ENCODE results near the gene FBXO30. TPM values are rescaled to one million over a fixed set of nuclear protein-coding genes. Genes with fewer than 3 reads are reported as not detected.

The FBXO30 gene
- 4.9 TPM for polyA plus RNA-seq (2013, experiment 1 of 2)
- polyA plus RNA-seq (2013, experiment 2 of 2) = 5.1 TPM

- peak within 1 kb of the TSS; percentile 97 for H2BK15ac ChIP-seq (ENCODE audit: low read depth, poor library complexity, severe bottlenecking)
- peak within 1 kb of the TSS; percentile 98 for H4K91ac ChIP-seq (ENCODE audit: low read length)
- peak within 1 kb of the TSS; percentile 81 for H2AFZ ChIP-seq (ENCODE audit: low read depth, low read length)
- H3K27me3 ChIP-seq (ENCODE audit: control insufficient read depth in 1 of 2, insufficient read depth in 1 of 2, low read length in 2 of 2) = no peaks in the 10 kb centered on the region
- H3K18ac ChIP-seq (ENCODE audit: low read depth in 1 of 2, low read length in 2 of 2) = peak within 1 kb of the TSS; percentile 98
- H3K14ac ChIP-seq (ENCODE audit: low read length in 2 of 2) = peak within 1 kb of the TSS; percentile 74 to 99
- peak within 1 kb of the TSS; percentile 91 for H3K4me2 ChIP-seq (ENCODE audit: low read length, poor library complexity, severe bottlenecking)
- peak; percentile 91 for DNase-seq
- peak within 1 kb of the TSS; percentile 95 for H2BK120ac ChIP-seq (ENCODE audit: low read depth, low read length)
- H3K27ac ChIP-seq (ENCODE audit: low read length, poor library complexity, severe bottlenecking) = peak within 1 kb of the TSS; percentile 87
- H2BK12ac ChIP-seq (ENCODE audit: low read length in 2 of 2) = peak within 1 kb of the TSS; percentile 18 to 84
- peak within 1 kb of the TSS; percentile 94 for H4K8ac ChIP-seq (ENCODE audit: low read length)
- H3K4me1 ChIP-seq (ENCODE audit: control insufficient read depth, insufficient read depth, low read depth, low read length) = peaks cover 4% of the 10 kb centered on the region
- H3K9me3 ChIP-seq (ENCODE audit: control insufficient read depth, low read length) = no peaks in the 10 kb centered on the region
- H3K4me3 ChIP-seq (ENCODE audit: insufficient read depth in 1 of 2, low read depth in 1 of 2, low read length in 2 of 2) = peak within 1 kb of the TSS; percentile 89 to 93
- H3K23ac ChIP-seq (ENCODE audit: low read length in 2 of 2) = peak within 1 kb of the TSS in 1 of 2 experiments; percentile 96
- H2AK5ac ChIP-seq (ENCODE audit: low read length, severe bottlenecking) = no peak within 1 kb of the TSS
- peaks cover 7% of the 10 kb centered on the region for H3K79me1 ChIP-seq (replicated peaks; ENCODE audit: low read length, poor library complexity, severe bottlenecking)
- H3K4ac ChIP-seq (ENCODE audit: low read depth in 1 of 2, low read length in 2 of 2) = peak within 1 kb of the TSS; percentile 96 to 98
- H2BK5ac ChIP-seq (ENCODE audit: low read depth, low read length, poor library complexity, severe bottlenecking) = peak within 1 kb of the TSS; percentile 86
- H3K36me3 ChIP-seq (ENCODE audit: control insufficient read depth in 1 of 2, insufficient read depth in 2 of 2, low read depth in 1 of 2, low read length in 2 of 2) = peaks cover 0 to 3% of the 10 kb centered on the region in 2 experiments
- under 1% methylated on average over 59 of the region's 88 CpGs for WGBS
- peak within 1 kb of the TSS; percentile 96 for H3K9ac ChIP-seq (ENCODE audit: low read length)
Measured at GRCh38 chr6:145814501-145815308, at the start of gene FBXO30. FBXO30 (minus strand) TSS chr6:145814795; CDS start chr6:145806405, 8,390 bp downstream.

- H3K9ac ChIP-seq (ENCODE audit: low read length) = no peak overlapping the region
- H3K27ac ChIP-seq (ENCODE audit: low read length, poor library complexity, severe bottlenecking) = no peak overlapping the region
- no peak overlapping the region for H3K14ac ChIP-seq (ENCODE audit: low read length in 2 of 2)
- no peaks in the 10 kb centered on the region for H3K4me1 ChIP-seq (ENCODE audit: control insufficient read depth, insufficient read depth, low read depth, low read length)
- no peak overlapping the region for H2BK15ac ChIP-seq (ENCODE audit: low read depth, poor library complexity, severe bottlenecking)
- no peak overlapping the region for H3K4me2 ChIP-seq (ENCODE audit: low read length, poor library complexity, severe bottlenecking)
- H2AK5ac ChIP-seq (ENCODE audit: low read length, severe bottlenecking) = no peak overlapping the region
- H3K79me1 ChIP-seq (replicated peaks; ENCODE audit: low read length, poor library complexity, severe bottlenecking) = no peaks in the 10 kb centered on the region
- no peak overlapping the region for H2BK5ac ChIP-seq (ENCODE audit: low read depth, low read length, poor library complexity, severe bottlenecking)
- H2BK120ac ChIP-seq (ENCODE audit: low read depth, low read length) = no peak overlapping the region
- DNase-seq = no peak
- H3K18ac ChIP-seq (ENCODE audit: low read depth in 1 of 2, low read length in 2 of 2) = no peak overlapping the region
- H4K91ac ChIP-seq (ENCODE audit: low read length) = no peak overlapping the region
- no peak overlapping the region for H4K8ac ChIP-seq (ENCODE audit: low read length)
- no peak overlapping the region for H2AFZ ChIP-seq (ENCODE audit: low read depth, low read length)
- H3K27me3 ChIP-seq (ENCODE audit: control insufficient read depth in 1 of 2, insufficient read depth in 1 of 2, low read length in 2 of 2) = no peaks in the 10 kb centered on the region
- 92% methylated on average over 1 of the region's 2 CpGs for WGBS
- peaks cover 19% of the 10 kb centered on the region for H3K9me3 ChIP-seq (ENCODE audit: control insufficient read depth, low read length)
- no peak overlapping the region for H3K4ac ChIP-seq (ENCODE audit: low read depth in 1 of 2, low read length in 2 of 2)
- no peak overlapping the region for H2BK12ac ChIP-seq (ENCODE audit: low read length in 2 of 2)
- H3K36me3 ChIP-seq (ENCODE audit: control insufficient read depth in 1 of 2, insufficient read depth in 2 of 2, low read depth in 1 of 2, low read length in 2 of 2) = peaks cover 0 to 7% of the 10 kb centered on the region in 2 experiments
- H3K4me3 ChIP-seq (ENCODE audit: insufficient read depth in 1 of 2, low read depth in 1 of 2, low read length in 2 of 2) = no peak overlapping the region
- no peak overlapping the region for H3K23ac ChIP-seq (ENCODE audit: low read length in 2 of 2)
Measured at GRCh38 chr6:145863988-145864616, 49.5 kb upstream of the FBXO30 start.

DNA sequence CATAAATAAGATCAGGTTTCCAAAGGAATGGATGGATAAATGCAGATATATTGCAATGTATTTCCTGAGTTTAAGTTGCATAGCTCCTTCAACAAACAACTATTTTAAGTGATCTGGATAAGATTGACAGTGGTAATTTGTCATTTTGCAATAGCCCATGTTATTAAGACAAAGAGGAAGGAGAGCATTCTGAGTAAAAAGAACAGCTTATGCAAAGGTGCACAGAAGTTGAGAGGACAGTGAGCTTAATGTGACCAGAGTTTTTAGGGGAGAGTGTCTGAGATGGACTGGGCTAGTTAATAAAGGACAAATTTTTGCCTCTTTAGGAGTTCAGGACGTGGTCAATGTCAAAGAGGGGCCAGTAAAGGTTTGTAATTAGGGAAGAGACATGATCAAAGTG lies 48.8 kb upstream of the FBXO30 start:
- Histone ChIP-seq H3K79me1 (replicated peaks; ENCODE audit: low read length, poor library complexity, severe bottlenecking) (no peaks in the 10 kb centered on the region), H2AK5ac (ENCODE audit: low read length, severe bottlenecking) (no peak overlapping the region), H2AFZ (ENCODE audit: low read depth, low read length) (no peak overlapping the region), H2BK5ac (ENCODE audit: low read depth, low read length, poor library complexity, severe bottlenecking) (no peak overlapping the region), H3K9ac (ENCODE audit: low read length) (no peak overlapping the region), H3K27ac (ENCODE audit: low read length, poor library complexity, severe bottlenecking) (no peak overlapping the region), H3K23ac (ENCODE audit: low read length in 2 of 2) (no peak overlapping the region), H4K91ac (ENCODE audit: low read length) (no peak overlapping the region), H3K36me3 (ENCODE audit: control insufficient read depth in 1 of 2, insufficient read depth in 2 of 2, low read depth in 1 of 2, low read length in 2 of 2) (peaks cover 0 to 7% of the 10 kb centered on the region in 2 experiments), H2BK120ac (ENCODE audit: low read depth, low read length) (no peak overlapping the region), H3K14ac (ENCODE audit: low read length in 2 of 2) (no peak overlapping the region), H3K4me2 (ENCODE audit: low read length, poor library complexity, severe bottlenecking) (no peak overlapping the region), H3K9me3 (ENCODE audit: control insufficient read depth, low read length) (peaks cover 19% of the 10 kb centered on the region), H3K4me3 (ENCODE audit: insufficient read depth in 1 of 2, low read depth in 1 of 2, low read length in 2 of 2) (no peak overlapping the region), H2BK15ac (ENCODE audit: low read depth, poor library complexity, severe bottlenecking) (no peak overlapping the region), H3K18ac (ENCODE audit: low read depth in 1 of 2, low read length in 2 of 2) (no peak overlapping the region), H3K4me1 (ENCODE audit: control insufficient read depth, insufficient read depth, low read depth, low read length) (no peaks in the 10 kb centered on the region), H4K8ac (ENCODE audit: low read length) (no peak overlapping the region), H3K4ac (ENCODE audit: low read depth in 1 of 2, low read length in 2 of 2) (no peak overlapping the region), H2BK12ac (ENCODE audit: low read length in 2 of 2) (no peak overlapping the region), H3K27me3 (ENCODE audit: control insufficient read depth in 1 of 2, insufficient read depth in 1 of 2, low read length in 2 of 2) (no peaks in the 10 kb centered on the region)
- DNase-seq = no peak
- WGBS = 55% methylated on average over 1 of the region's 1 CpG

DNA sequence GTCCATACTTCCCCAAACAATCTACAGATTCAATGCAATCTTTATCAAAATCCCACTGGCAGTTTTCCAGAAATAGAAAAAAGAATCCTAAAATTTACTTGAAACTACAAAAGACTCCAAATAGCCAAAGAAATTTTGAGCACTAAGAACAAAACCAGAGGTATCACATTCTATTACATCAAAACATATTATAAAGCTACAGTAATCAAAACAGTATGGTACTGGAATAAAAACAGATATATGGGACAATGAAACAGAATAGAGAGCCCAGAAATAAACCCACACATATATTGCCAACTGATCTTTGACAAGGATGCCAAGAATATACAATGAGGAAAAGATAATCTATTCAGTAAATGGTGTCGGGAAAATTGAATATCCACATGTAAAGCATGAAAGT lies 46.0 kb upstream of the FBXO30 start:
- WGBS = no CpG with 5 or more reads among the region's 1 CpG
- H2BK12ac ChIP-seq (ENCODE audit: low read length in 2 of 2) = no peak overlapping the region
- H3K4me2 ChIP-seq (ENCODE audit: low read length, poor library complexity, severe bottlenecking) = no peak overlapping the region
- no peaks in the 10 kb centered on the region for H3K4me1 ChIP-seq (ENCODE audit: control insufficient read depth, insufficient read depth, low read depth, low read length)
- no peak overlapping the region for H3K23ac ChIP-seq (ENCODE audit: low read length in 2 of 2)
- H3K14ac ChIP-seq (ENCODE audit: low read length in 2 of 2) = no peak overlapping the region
- H3K9ac ChIP-seq (ENCODE audit: low read length) = no peak overlapping the region
- H4K8ac ChIP-seq (ENCODE audit: low read length) = no peak overlapping the region
- no peaks in the 10 kb centered on the region for H3K79me1 ChIP-seq (replicated peaks; ENCODE audit: low read length, poor library complexity, severe bottlenecking)
- H3K27ac ChIP-seq (ENCODE audit: low read length, poor library complexity, severe bottlenecking) = no peak overlapping the region
- H2AFZ ChIP-seq (ENCODE audit: low read depth, low read length) = no peak overlapping the region
- no peak overlapping the region for H3K4ac ChIP-seq (ENCODE audit: low read depth in 1 of 2, low read length in 2 of 2)
- peaks cover 19% of the 10 kb centered on the region for H3K9me3 ChIP-seq (ENCODE audit: control insufficient read depth, low read length)
- no peak overlapping the region for H2BK15ac ChIP-seq (ENCODE audit: low read depth, poor library complexity, severe bottlenecking)
- no peak overlapping the region for H3K4me3 ChIP-seq (ENCODE audit: insufficient read depth in 1 of 2, low read depth in 1 of 2, low read length in 2 of 2)
- H3K18ac ChIP-seq (ENCODE audit: low read depth in 1 of 2, low read length in 2 of 2) = no peak overlapping the region
- no peak overlapping the region for H2BK5ac ChIP-seq (ENCODE audit: low read depth, low read length, poor library complexity, severe bottlenecking)
- H2BK120ac ChIP-seq (ENCODE audit: low read depth, low read length) = no peak overlapping the region
- no peaks in the 10 kb centered on the region for H3K27me3 ChIP-seq (ENCODE audit: control insufficient read depth in 1 of 2, insufficient read depth in 1 of 2, low read length in 2 of 2)
- H3K36me3 ChIP-seq (ENCODE audit: control insufficient read depth in 1 of 2, insufficient read depth in 2 of 2, low read depth in 1 of 2, low read length in 2 of 2) = peaks cover 0 to 7% of the 10 kb centered on the region in 2 experiments
- no peak overlapping the region for H4K91ac ChIP-seq (ENCODE audit: low read length)
- no peak overlapping the region for H2AK5ac ChIP-seq (ENCODE audit: low read length, severe bottlenecking)
- no peak for DNase-seq

Data from mesenchymal stem cell (in vitro differentiated cells and primary cell).